Testis (tissue), 2 donors: ENCODE measurements around the gene ALCAM.

ENCODE experiments used
- CTCF ChIP-seq, 3 experiments: fragments of 450-650 bp in 2 of 3; fragments of 200-600 bp in 1 of 3; sonication (generic) in 1 of 3; IDR thresholded peaks; one replicate each; pipeline ENCODE4 v1.5.1; 2016 to 2019; ENCODE audit warnings: antibody characterized with exemption in 3 of 3, mild to moderate bottlenecking in 2 of 3, moderate library complexity in 1 of 3
- POLR2A ChIP-seq: fragments of 450-650 bp; IDR thresholded peaks from one replicate; pipeline ENCODE4 v1.6.1; 2017; ENCODE audit warnings: antibody characterized with exemption, mild to moderate bottlenecking, moderate library complexity

GRCh38 chr3:105409364-105409763 is 42.7 kb downstream of the ALCAM start:
- TF ChIP-seq CTCF (IDR thresholded peaks at IDR 0.05) (no peak), POLR2A (no peak)
